ENCODE measurements around the gene GLRB.

GLRB gene

GRCh38 chr4:157185363-157185762 is 109.4 kb downstream of the GLRB start:
- ATAC-seq (no peak), DNase-seq (ENCODE audit: low spot score in 2 of 2) (no peak)
- Mint-ChIP-seq H3K27ac (no peak overlapping the region), H3K4me1 (no peaks in the 10 kb centered on the region), H3K9me3 (peaks cover 24% of the 10 kb centered on the region), H3K36me3 (no peaks in the 10 kb centered on the region), H3K4me3 (no peak overlapping the region)

DNA sequence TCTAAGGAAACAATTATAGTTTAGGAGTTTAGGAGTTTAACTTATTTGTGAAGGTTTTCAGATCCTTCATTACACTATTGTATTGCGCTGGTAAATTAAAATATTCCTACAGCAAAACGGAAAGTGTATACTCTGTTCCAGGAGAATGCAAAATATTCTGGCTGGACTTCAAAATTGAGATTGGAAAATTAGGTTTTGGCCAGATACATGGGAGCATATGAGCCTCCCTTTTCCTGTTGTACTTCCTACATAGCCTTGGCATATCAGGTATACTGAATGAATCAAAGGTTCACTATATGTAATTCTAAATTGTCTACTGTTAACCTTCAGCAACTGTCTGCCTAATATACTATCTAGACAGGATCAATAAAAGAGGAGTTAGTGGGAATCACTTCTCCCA is 119.4 kb downstream of the GLRB start:
- Mint-ChIP-seq H3K9me3 (peaks cover 6% of the 10 kb centered on the region), H3K4me1 (no peaks in the 10 kb centered on the region), H3K36me3 (no peaks in the 10 kb centered on the region), H3K27ac (no peak overlapping the region), H3K4me3 (no peak overlapping the region)
- DNase-seq (ENCODE audit: low spot score in 2 of 2): no peak
- ATAC-seq: no peak

DNA sequence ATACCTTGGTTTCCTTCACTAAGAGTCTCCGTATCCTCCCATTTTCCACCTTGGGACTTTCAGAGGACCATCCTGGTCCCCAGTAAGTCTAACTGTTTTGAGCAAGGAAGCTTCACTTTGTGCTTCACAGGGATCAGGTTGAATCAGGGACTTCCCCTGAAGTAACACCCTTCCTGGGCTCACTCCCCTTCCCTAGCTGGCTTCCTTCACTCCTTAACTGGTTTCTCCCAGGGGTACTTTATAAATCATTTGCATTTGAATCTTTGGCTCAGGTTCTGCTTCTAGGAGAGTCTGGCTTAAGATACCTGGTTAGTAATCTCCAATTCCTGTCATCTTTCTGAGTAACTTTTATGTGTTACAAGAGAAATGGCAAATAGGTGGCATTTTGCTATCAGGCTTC is 120.1 kb downstream of the GLRB start:
- Mint-ChIP-seq H3K9me3 (peaks cover 4% of the 10 kb centered on the region), H3K27ac (no peak overlapping the region)

GRCh38 chr4:157204634-157205244 is 128.8 kb downstream of the GLRB start:
- Mint-ChIP-seq H3K36me3 (no peaks in the 10 kb centered on the region), H3K9me3 (peaks cover 10% of the 10 kb centered on the region), H3K4me1 (no peaks in the 10 kb centered on the region), H3K27ac (no peak overlapping the region), H3K4me3 (no peak overlapping the region)
- ATAC-seq (no peak), DNase-seq (ENCODE audit: low spot score in 2 of 2) (no peak)

More for the DNA sequence above, 120.1 kb downstream of the GLRB start:
- ATAC-seq (no peak), DNase-seq (ENCODE audit: low spot score in 2 of 2) (no peak)
- H3K4me3 Mint-ChIP-seq: no peak overlapping the region
- no peaks in the 10 kb centered on the region for H3K36me3 Mint-ChIP-seq
- H3K4me1 Mint-ChIP-seq: no peaks in the 10 kb centered on the region

GRCh38 chr4:157217708-157218107 is 141.8 kb downstream of the GLRB start:
- H3K4me3 Mint-ChIP-seq: no peak overlapping the region
- ATAC-seq (no peak), DNase-seq (ENCODE audit: low spot score in 2 of 2) (no peak)
- peaks cover 18% of the 10 kb centered on the region for H3K9me3 Mint-ChIP-seq
- no peaks in the 10 kb centered on the region for H3K36me3 Mint-ChIP-seq
- peaks cover 5% of the 10 kb centered on the region for H3K4me1 Mint-ChIP-seq
- H3K27ac Mint-ChIP-seq: no peak overlapping the region

- H3K9me3 Mint-ChIP-seq: peaks cover 19% of the 10 kb centered on the region
- peaks cover 5% of the 10 kb centered on the region for H3K4me1 Mint-ChIP-seq
- H3K36me3 Mint-ChIP-seq: no peaks in the 10 kb centered on the region
- DNase-seq (ENCODE audit: low spot score in 2 of 2): no peak
- H3K27ac Mint-ChIP-seq: no peak overlapping the region
- H3K4me3 Mint-ChIP-seq: no peak overlapping the region
- ATAC-seq: no peak
Observed at GRCh38 chr4:157219711-157220370, 143.9 kb downstream of the GLRB start.

GRCh38 chr4:157220371-157220881 is 144.5 kb downstream of the GLRB start, which contains the start of gene GRIA2:
Gene GRIA2 (plus strand): TSS chr4:157220728. CDS start chr4:157221043, 315 bp downstream.
- H3K4me1 Mint-ChIP-seq: peaks cover 5% of the 10 kb centered on the region
- no peak within 1 kb of the TSS for H3K4me3 Mint-ChIP-seq
- no peak within 1 kb of the TSS for H3K27ac Mint-ChIP-seq
- H3K9me3 Mint-ChIP-seq: peaks cover 16% of the 10 kb centered on the region
- no peak for DNase-seq (ENCODE audit: low spot score in 2 of 2)
- no peak for ATAC-seq
- no peaks in the 10 kb centered on the region for H3K36me3 Mint-ChIP-seq

- no peak overlapping the region for H3K27ac Mint-ChIP-seq
- peaks cover 14% of the 10 kb centered on the region for H3K9me3 Mint-ChIP-seq
- no peaks in the 10 kb centered on the region for H3K36me3 Mint-ChIP-seq
- peaks cover 5% of the 10 kb centered on the region for H3K4me1 Mint-ChIP-seq
- H3K4me3 Mint-ChIP-seq: no peak overlapping the region
- no peak for DNase-seq (ENCODE audit: low spot score in 2 of 2)
- ATAC-seq: no peak
Observed at GRCh38 chr4:157221426-157221894, 145.5 kb downstream of the GLRB start.
